Measurements from ENCODE around the gene COPZ1.
A peak's percentile ranks its signal among the peaks of the same experiment; 100 is the strongest.

The COPZ1 gene

DNA sequence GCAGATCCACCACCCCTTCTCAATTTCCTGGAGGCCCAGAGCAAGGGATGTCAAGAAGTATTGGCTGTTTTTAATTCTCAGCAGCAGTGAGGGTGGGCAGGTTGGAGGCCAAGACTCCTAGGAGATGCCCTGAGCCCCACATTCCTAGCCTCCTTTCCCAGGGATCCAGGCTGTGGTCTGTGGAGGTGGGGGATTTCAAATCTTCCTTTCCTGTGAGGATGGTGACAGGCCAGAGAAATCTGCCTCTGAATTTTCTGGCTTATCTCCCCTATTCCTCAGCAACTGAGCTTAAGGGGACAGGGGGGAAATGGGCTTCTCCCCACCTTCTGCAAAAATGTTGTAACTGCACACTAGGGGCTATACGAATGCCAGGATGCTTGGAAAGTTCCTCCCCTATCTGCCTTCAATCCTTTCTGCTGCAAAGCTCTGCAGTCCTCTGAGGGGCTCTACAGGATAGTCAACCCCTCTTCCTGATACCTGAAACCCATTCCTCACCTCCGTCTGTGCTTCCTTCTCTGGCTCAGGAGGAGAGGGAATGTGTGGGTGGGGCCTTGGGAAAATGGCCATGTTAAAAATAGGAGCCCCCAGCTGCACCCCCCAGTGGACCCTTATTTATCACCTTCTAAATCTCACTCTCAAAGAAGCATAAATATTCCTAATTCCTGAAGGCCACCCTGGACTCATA lies 32.7 kb downstream of the COPZ1 start:
- Histone ChIP-seq H3K27me3 (ENCODE audit: control insufficient read depth, insufficient read depth, low read length) (no peaks in the 10 kb centered on the region), H3K9me3 (ENCODE audit: control insufficient read depth, low read depth, low read length) (no peaks in the 10 kb centered on the region), H3K36me3 (ENCODE audit: control insufficient read depth, low read depth, low read length) (no peaks in the 10 kb centered on the region), H3K9ac (ENCODE audit: low read length) (no peak overlapping the region), H3K27ac (ENCODE audit: low read length) (no peak overlapping the region), H3K4me1 (ENCODE audit: control insufficient read depth, low read depth, low read length) (peaks cover 64% of the 10 kb centered on the region), H3K4me3 (ENCODE audit: low read length) (peak overlapping the region; percentile 83)

DNA sequence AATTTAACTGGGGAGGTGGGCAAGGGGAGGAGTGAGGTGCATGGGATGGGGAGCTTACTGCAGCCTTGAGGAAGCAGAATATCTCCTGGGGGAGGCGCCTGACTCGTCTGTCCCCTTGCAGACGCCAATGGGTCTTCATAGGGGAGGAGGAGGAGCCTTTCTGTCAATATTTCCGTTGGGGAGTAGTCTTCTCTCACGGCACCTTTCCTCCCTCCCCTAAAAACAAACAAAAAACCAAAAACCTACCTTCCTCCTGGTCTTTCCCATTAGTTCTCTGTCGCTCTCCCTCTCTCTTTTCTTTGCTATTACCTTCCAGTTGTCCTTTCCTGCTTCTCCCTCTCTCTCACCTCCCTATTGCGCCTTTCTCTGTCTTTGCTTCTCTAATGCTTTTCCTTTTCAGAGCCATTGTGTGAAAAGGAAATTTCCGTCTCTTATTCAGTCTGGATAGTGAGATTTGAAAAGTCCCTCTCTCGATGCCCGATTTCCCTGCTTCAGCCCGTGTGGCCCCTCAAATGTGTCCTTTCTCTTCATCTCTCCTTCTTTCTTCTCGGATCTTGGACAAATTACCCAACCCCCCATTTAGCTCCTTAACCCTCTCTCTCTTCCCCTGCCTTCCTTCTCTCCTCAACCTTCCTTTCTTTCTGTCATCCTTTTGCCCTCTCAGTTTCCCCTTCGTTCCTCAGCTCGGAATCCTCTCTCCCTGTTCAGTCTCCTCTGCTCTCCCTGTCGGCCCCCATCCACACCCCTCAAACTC lies 33.4 kb downstream of the COPZ1 start:
- H3K27ac ChIP-seq (ENCODE audit: low read length): peak overlapping the region; percentile 25

DNA sequence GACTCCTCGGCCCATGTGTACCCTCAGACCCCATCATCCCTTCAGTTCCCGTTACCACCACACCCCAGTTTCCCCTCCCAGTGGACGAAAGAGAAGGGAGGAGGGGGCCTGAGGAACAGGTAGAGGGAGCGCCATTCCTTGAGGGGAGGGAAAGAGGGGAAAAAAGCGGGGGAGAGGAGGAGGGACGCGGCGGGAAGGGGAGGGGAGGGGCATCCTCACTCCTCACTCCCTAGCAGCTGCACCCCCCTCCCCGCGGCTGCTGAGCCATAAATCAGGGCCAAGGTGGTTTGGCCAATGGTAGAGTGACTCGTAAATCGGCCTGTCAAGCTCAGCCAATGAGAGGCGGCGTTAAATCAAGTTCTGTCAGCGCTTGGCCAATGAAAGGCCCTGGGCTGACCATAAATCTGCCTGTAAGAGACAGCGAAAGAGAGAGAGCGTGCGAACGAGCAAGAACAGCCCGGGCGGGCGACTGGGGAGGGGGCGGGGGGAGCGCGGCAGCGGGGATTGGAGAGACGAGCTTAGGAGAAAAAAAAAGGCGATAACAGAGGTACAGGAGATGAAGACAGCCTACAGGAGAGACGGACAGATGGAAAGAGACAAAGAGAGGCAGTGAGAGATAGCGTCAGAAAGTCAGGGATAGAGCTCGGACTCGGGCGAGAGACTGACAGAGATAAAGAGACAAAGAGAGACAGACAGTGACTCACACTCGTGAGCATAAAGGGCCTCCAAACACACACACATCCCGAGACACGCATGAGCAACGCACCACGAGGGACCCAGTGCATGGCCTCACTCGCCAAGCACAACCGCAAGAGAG lies 34.2 kb downstream of the COPZ1 start:
- H3K27me3 ChIP-seq (ENCODE audit: control insufficient read depth, insufficient read depth, low read length): no peaks in the 10 kb centered on the region
- peak overlapping the region; percentile 58 for H3K27ac ChIP-seq (ENCODE audit: low read length)
- H3K36me3 ChIP-seq (ENCODE audit: control insufficient read depth, low read depth, low read length): no peaks in the 10 kb centered on the region
- H3K9me3 ChIP-seq (ENCODE audit: control insufficient read depth, low read depth, low read length): no peaks in the 10 kb centered on the region
- peak overlapping the region; percentile 83 for H3K4me3 ChIP-seq (ENCODE audit: low read length)
- H3K9ac ChIP-seq (ENCODE audit: low read length): peak overlapping the region; percentile 63
- peaks cover 52% of the 10 kb centered on the region for H3K4me1 ChIP-seq (ENCODE audit: control insufficient read depth, low read depth, low read length)

More for the DNA sequence above, 33.4 kb downstream of the COPZ1 start:
- no peaks in the 10 kb centered on the region for H3K27me3 ChIP-seq (ENCODE audit: control insufficient read depth, insufficient read depth, low read length)
- H3K9me3 ChIP-seq (ENCODE audit: control insufficient read depth, low read depth, low read length): no peaks in the 10 kb centered on the region
- H3K4me3 ChIP-seq (ENCODE audit: low read length): peak overlapping the region; percentile 83
- no peaks in the 10 kb centered on the region for H3K36me3 ChIP-seq (ENCODE audit: control insufficient read depth, low read depth, low read length)
- H3K9ac ChIP-seq (ENCODE audit: low read length): peak overlapping the region; percentile 63
- peaks cover 57% of the 10 kb centered on the region for H3K4me1 ChIP-seq (ENCODE audit: control insufficient read depth, low read depth, low read length)

DNA sequence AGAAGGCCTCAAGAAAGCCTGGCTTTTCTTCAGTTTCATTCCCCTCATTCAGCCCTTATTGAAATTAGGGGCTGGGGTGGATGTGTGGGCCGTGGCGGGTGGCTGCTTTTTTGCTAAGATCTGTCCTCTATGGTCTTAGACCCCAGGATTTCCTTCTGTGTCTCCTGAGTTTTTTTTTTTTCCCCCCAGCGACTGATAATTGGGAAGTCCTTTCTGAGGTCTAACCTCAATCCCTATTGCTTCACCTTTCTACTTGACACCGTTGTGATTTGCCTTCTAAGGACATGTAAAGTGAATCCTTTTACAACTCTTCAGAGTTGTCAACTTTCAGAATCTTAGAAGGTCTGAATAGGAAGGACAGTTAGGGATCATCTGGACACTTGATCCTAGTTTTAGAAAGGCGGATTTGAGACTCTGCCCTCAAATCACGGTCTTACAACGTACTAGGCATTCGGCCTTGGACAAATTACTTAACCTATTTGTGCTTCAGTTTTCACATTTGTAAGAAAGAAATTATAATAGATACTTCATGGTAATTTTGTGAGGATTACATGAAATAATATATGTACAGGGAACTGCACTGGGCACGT lies 34.9 kb downstream of the COPZ1 start:
- Histone ChIP-seq H3K27ac (ENCODE audit: low read length) (peak overlapping the region; percentile 58), H3K9ac (ENCODE audit: low read length) (peak overlapping the region; percentile 58), H3K27me3 (ENCODE audit: control insufficient read depth, insufficient read depth, low read length) (no peaks in the 10 kb centered on the region)

DNA sequence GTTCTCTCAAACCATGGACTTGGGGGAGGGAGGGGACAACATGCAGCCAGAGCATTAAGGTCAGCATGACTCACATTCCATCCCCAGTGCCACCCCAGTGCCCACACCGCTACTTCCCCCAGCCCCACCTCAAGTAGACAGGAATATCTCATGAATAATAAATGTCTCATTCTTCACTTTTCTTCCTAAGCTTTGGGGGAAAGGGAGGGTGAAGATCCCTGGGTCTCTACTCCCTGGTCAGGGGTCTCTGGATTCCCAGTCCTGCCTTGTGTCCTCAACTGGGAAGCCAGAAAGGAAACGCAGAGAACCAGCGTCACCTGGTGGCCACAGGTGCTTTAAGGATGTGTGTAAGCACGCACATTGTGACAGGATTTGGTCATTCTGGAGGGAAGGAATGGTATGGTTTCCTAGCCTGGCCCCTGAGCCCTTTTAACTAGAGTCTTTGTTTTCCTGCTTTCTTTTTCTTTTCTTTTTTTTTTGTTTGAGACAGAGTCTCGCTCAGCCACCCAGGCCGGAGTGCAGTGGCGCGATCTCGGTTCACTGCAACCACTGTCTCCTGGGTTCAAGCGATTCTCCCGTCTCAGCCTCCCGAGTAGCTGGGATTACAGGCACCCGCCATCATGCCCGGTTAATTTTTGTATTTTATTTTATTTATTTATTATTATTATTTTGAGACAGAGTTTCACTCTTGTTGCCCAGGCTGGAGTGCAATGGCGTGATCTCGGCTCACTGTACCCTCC lies 36.0 kb downstream of the COPZ1 start:
- peaks cover 39% of the 10 kb centered on the region for H3K4me1 ChIP-seq (ENCODE audit: control insufficient read depth, low read depth, low read length)
- no peaks in the 10 kb centered on the region for H3K9me3 ChIP-seq (ENCODE audit: control insufficient read depth, low read depth, low read length)
- H3K27ac ChIP-seq (ENCODE audit: low read length): no peak overlapping the region

More for the DNA sequence above, 34.9 kb downstream of the COPZ1 start:
- Histone ChIP-seq H3K9me3 (ENCODE audit: control insufficient read depth, low read depth, low read length) (no peaks in the 10 kb centered on the region), H3K4me3 (ENCODE audit: low read length) (peak overlapping the region; percentile 83), H3K4me1 (ENCODE audit: control insufficient read depth, low read depth, low read length) (peaks cover 49% of the 10 kb centered on the region), H3K36me3 (ENCODE audit: control insufficient read depth, low read depth, low read length) (no peaks in the 10 kb centered on the region)

DNA sequence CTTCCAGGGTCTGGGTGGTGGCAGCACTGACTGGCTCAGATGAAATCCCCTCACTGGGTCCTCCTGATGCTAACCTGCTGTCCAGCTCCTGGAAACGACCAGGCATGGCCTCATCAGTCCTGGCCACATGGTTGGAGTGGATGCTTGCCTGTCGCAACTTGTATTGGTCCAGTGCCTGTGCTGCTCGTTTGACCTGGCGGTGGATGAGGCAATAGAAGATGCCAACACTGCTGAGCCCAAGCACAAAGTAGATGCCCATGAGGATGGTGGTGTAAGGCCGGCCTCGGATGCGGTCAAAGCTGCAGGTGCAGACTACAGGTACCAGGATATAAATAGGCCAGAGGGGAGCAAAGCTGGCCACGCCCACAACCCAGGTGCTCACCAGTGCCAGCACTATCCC lies 38.1 kb downstream of the COPZ1 start:
- Histone ChIP-seq H3K27ac (ENCODE audit: low read length) (no peak overlapping the region), H3K36me3 (ENCODE audit: control insufficient read depth, low read depth, low read length) (no peaks in the 10 kb centered on the region), H3K9me3 (ENCODE audit: control insufficient read depth, low read depth, low read length) (no peaks in the 10 kb centered on the region), H3K27me3 (ENCODE audit: control insufficient read depth, insufficient read depth, low read length) (peaks cover 12% of the 10 kb centered on the region), H3K4me3 (ENCODE audit: low read length) (no peak overlapping the region), H3K4me1 (ENCODE audit: control insufficient read depth, low read depth, low read length) (peaks cover 17% of the 10 kb centered on the region), H3K9ac (ENCODE audit: low read length) (no peak overlapping the region)

More for the DNA sequence above, 36.0 kb downstream of the COPZ1 start:
- no peak overlapping the region for H3K9ac ChIP-seq (ENCODE audit: low read length)
- H3K4me3 ChIP-seq (ENCODE audit: low read length): no peak overlapping the region
- no peaks in the 10 kb centered on the region for H3K36me3 ChIP-seq (ENCODE audit: control insufficient read depth, low read depth, low read length)
- H3K27me3 ChIP-seq (ENCODE audit: control insufficient read depth, insufficient read depth, low read length): no peaks in the 10 kb centered on the region

DNA sequence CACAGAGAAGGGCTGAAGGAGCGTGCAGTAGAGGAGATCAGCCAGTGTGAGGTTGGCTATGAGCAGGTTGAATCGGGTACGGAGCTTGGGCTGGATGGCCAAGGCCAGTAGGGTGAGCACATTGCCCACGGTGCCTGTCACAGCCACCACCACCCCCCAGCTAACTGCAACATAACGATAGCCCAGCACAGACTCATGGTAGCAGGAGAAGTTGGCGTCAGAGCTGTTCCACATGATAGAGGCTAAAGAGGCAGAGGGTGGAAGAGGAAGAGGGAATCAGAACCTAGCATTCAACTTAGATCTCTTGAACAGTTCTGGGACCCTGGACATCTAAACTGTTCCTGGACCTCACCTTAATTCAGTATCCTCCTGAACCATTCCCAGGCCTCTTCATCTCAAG lies 38.7 kb downstream of the COPZ1 start:
- Histone ChIP-seq H3K4me1 (ENCODE audit: control insufficient read depth, low read depth, low read length) (peaks cover 11% of the 10 kb centered on the region), H3K9ac (ENCODE audit: low read length) (no peak overlapping the region), H3K27me3 (ENCODE audit: control insufficient read depth, insufficient read depth, low read length) (peaks cover 17% of the 10 kb centered on the region), H3K4me3 (ENCODE audit: low read length) (no peak overlapping the region), H3K36me3 (ENCODE audit: control insufficient read depth, low read depth, low read length) (no peaks in the 10 kb centered on the region), H3K27ac (ENCODE audit: low read length) (no peak overlapping the region), H3K9me3 (ENCODE audit: control insufficient read depth, low read depth, low read length) (no peaks in the 10 kb centered on the region)

DNA sequence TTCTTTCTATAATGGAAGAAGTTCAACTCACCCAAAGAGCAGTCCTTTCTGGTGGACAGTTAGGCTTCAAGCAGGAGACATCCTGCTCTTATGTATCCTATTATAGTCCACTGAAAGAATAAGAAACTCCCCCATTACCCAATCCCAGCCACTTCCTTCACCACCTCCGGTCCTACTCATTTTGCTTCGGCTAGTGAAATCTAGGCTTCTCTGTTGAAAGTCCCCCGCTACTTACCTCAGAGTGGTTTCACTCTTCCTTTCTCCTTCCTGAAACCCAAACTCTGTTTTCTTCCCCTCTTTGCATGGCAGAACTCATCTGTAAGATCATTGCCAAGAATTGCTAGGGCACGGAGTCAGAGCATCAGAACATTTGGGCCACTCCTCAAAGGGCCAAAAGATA lies 39.5 kb downstream of the COPZ1 start, which contains the start of gene GPR84:
Gene GPR84, minus strand, starts transcription at position 74 of the 400 bp plus-strand sequence. CDS start 635 bp downstream, outside the sequence.
- peaks cover 25% of the 10 kb centered on the region for H3K27me3 ChIP-seq (ENCODE audit: control insufficient read depth, insufficient read depth, low read length)
- H3K36me3 ChIP-seq (ENCODE audit: control insufficient read depth, low read depth, low read length): no peaks in the 10 kb centered on the region
- H3K27ac ChIP-seq (ENCODE audit: low read length): no peak within 1 kb of the TSS
- peaks cover 9% of the 10 kb centered on the region for H3K4me1 ChIP-seq (ENCODE audit: control insufficient read depth, low read depth, low read length)
- H3K9me3 ChIP-seq (ENCODE audit: control insufficient read depth, low read depth, low read length): no peaks in the 10 kb centered on the region
- no peak within 1 kb of the TSS for H3K9ac ChIP-seq (ENCODE audit: low read length)
- no peak within 1 kb of the TSS for H3K4me3 ChIP-seq (ENCODE audit: low read length)

DNA sequence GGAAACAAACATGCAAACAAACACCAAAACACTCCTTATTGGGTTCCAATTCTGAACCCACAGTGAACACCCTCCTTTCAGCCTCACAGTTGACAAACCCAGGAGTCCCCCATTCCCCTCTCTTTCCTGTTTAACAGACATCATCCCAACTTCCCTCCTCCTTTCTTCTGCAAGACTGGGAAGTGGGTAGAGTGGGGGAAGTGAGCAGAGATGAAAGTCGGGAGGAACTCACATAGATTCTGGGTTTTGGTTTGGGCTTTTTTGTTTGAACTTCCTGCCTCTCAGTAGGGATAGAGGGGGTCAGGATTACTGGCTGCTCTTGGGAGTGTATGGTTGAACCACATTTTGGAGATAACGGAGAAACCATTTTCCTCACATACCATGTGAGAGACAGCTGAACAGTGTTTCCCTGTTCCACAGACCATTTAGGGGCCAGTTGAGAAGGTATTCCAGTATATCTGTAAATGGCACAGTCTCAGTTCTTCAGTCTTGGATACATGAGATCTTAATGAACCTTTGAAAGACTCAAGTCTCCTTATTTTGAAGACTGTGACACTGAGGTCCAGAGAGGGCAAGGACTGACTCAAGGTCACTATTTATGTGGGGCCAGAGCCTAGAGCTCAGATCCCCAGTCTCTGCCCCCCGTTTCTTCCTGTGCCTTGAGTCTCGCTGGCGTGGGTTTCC lies 43.2 kb downstream of the COPZ1 start:
- Histone ChIP-seq H3K27ac (ENCODE audit: low read length) (no peak overlapping the region), H3K36me3 (ENCODE audit: control insufficient read depth, low read depth, low read length) (peaks cover 3% of the 10 kb centered on the region), H3K4me3 (ENCODE audit: low read length) (no peak overlapping the region)

More for the DNA sequence above, 43.2 kb downstream of the COPZ1 start:
- Histone ChIP-seq H3K27me3 (ENCODE audit: control insufficient read depth, insufficient read depth, low read length) (peaks cover 32% of the 10 kb centered on the region), H3K4me1 (ENCODE audit: control insufficient read depth, low read depth, low read length) (no peaks in the 10 kb centered on the region), H3K9me3 (ENCODE audit: control insufficient read depth, low read depth, low read length) (no peaks in the 10 kb centered on the region), H3K9ac (ENCODE audit: low read length) (no peak overlapping the region)
